OCI-LY7 (cell line): Measurements from ENCODE around the gene SCYL2. TPM values are rescaled to one million over a fixed set of nuclear protein-coding genes. Genes with fewer than 3 reads are reported as not detected.

Source experiments
- BruUV-seq: library from RNA; stranded (reverse); fragments of 400-500 nt; replicated peaks from 2 replicates; lab custom pipeline; 2021; lab: Mats Ljungman, UMichigan
- CTCF ChIA-PET: fragments of 300-600 bp; sonication (Branson Sonifier 250); formaldehyde crosslinking; loops from one replicate; lab custom pipeline; 2022; ENCODE audit warnings: antibody characterized with exemption; ENCODE audit not compliant: unreplicated experiment; lab: Charles Lee
- POLR2A ChIA-PET: fragments of 300-600 bp; sonication (Branson Sonifier 250); formaldehyde crosslinking; loops from one replicate; lab custom pipeline; 2022; ENCODE audit warnings: antibody characterized with exemption; lab: Charles Lee
- DNase-seq: peaks from one replicate; pipeline ENCODE4 v3.0.0-alpha.2; 2015; ENCODE audit warnings: low spot score
- H2AFZ ChIP-seq: fragments of 200-600 bp; sonication (generic), shearing (Covaris generic); 2 replicates; pipeline ENCODE4 v1.6.1; 2014; ENCODE audit warnings: mild to moderate bottlenecking, antibody characterized with exemption, low read length, moderate library complexity
- H3K27ac ChIP-seq: fragments of 200-600 bp; sonication (generic); 2 replicates; pipeline ENCODE4 v1.5.1; 2014; ENCODE audit warnings: mixed run types, low read depth, mild to moderate bottlenecking, moderate library complexity, low read length, inconsistent platforms; ENCODE audit not compliant: poor library complexity, severe bottlenecking
- H3K36me3 ChIP-seq: fragments of 200-600 bp; sonication (generic); 2 replicates; pipeline ENCODE4 v1.6.1; 2014; ENCODE audit warnings: mild to moderate bottlenecking, antibody characterized with exemption, low read length, moderate library complexity, mixed read lengths; ENCODE audit not compliant: insufficient read depth
- H3K4me1 ChIP-seq: fragments of 200-600 bp; sonication (generic); 2 replicates; pipeline ENCODE4 v1.5.1; 2014; ENCODE audit warnings: mild to moderate bottlenecking, low read length; ENCODE audit not compliant: insufficient read depth, poor library complexity, severe bottlenecking
- H3K4me2 ChIP-seq: fragments of 200-600 bp; sonication (generic); 2 replicates; pipeline ENCODE4 v1.6.1; 2014; ENCODE audit warnings: mild to moderate bottlenecking, low read length
- H3K4me3 ChIP-seq: fragments of 200-600 bp; sonication (generic); 2 replicates; pipeline ENCODE4 v1.5.1; 2014; ENCODE audit warnings: mild to moderate bottlenecking, low read depth, low read length; ENCODE audit not compliant: poor library complexity, severe bottlenecking
- H3K79me2 ChIP-seq: fragments of 200-600 bp; sonication (generic); 2 replicates; pipeline ENCODE4 v1.6.1; 2016; ENCODE audit warnings: low read depth, mild to moderate bottlenecking, low read length, moderate library complexity, mixed read lengths; ENCODE audit not compliant: insufficient read depth
- H3K9me2 ChIP-seq: fragments of 200-600 bp; sonication (generic); 2 replicates; pipeline ENCODE4 v1.6.1; 2016; ENCODE audit warnings: mild to moderate bottlenecking, low read length, mixed read lengths; ENCODE audit not compliant: insufficient read depth
- H3K9me3 ChIP-seq: fragments of 200-600 bp; sonication (generic); 2 replicates; pipeline ENCODE4 v1.6.1; 2014; ENCODE audit warnings: mild to moderate bottlenecking, mixed run types, low read length, mixed read lengths
- H4K20me1 ChIP-seq: fragments of 200-600 bp; sonication (generic); 2 replicates; pipeline ENCODE4 v1.6.1; 2014; ENCODE audit warnings: mild to moderate bottlenecking, antibody characterized with exemption, low read length, moderate library complexity, mixed read lengths; ENCODE audit not compliant: insufficient read depth
- EZH2phosphoT487 ChIP-seq: fragments of 200-600 bp; sonication (generic); IDR thresholded peaks from 2 replicates; pipeline ENCODE4 v1.6.1; 2018; ENCODE audit warnings: low read depth, borderline replicate concordance, mild to moderate bottlenecking, mixed run types, antibody characterized with exemption, low read length, moderate library complexity, mixed read lengths
- intact Hi-C: fragments of 100-400 bp; cut with micrococcal nuclease; formaldehyde crosslinking; loops from one replicate; pipeline ENCODE4 v1.10.0; 2022; ENCODE audit not compliant: unreplicated experiment
- total RNA-seq, 2 experiments: library from RNA; depleted of rRNA in 1 of 2; stranded (reverse); fragments of >200 nt in 1 of 2; shearing (Covaris generic) in 1 of 2; gene quantifications; 2 replicates each; pipeline ENCODE4 v1.2.3, GENCODE V29; 2014 to 2022
- TF ChIP-seq, protein P1 (sequence below): fragments of 200-600 bp; sonication (generic); conservative IDR thresholded peaks from 2 replicates; pipeline ENCODE4 v1.5.1; 2014; ENCODE audit warnings: mild to moderate bottlenecking, antibody characterized with exemption, low read length, moderate library complexity, mixed read lengths

SCYL2 gene
- total RNA-seq, 2 experiments from 2014 or later: 13.9 to 30.7 TPM

DNA sequence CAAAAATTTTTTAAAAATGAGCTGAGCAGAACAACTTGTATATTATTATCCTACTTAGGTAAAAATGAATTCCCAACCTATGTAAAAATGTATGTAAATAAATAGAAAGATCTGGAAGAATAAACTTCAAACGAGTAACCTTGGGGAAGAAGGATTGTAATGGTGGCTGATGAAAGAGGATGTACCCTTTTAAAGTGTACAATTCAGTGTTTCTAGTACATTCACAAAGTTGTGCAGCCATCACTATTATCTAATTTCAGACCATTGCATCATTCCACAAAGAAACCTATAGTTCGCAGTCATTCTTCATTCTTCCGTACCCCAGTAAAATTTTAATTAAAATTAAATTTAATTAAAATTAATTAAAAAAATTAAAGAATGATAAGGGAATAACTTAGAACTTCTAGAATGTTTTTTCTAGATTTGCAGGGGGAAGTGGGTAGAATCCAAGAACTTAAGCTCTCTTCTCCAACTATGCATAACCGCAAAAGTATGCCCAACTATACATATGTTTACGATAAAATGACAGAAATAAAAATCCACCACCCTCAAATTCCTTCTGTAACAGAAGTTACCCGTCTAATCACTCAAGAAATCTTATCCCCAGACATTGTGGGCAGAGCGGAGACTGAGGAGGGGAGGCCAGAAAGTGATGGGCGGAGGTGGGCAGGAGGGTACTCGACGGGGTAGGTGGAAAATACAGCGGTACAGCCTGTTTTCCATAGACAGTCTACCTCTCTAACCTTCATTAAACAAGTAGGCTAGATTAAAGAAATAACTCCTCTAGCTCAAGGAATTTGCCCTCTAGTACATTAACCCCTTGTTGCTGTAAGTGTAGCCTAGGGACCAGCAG, 1.0 kb upstream of the SCYL2 start:
- Histone ChIP-seq H3K9me3 (no peaks in the 10 kb centered on the region), H3K4me1 (peaks cover 23% of the 10 kb centered on the region), H3K4me3 (peak overlapping the region; percentile 93), H4K20me1 (peaks cover 5% of the 10 kb centered on the region), H3K79me2 (peaks cover 24% of the 10 kb centered on the region), H2AFZ (peak overlapping the region; percentile 73), H3K4me2 (peak overlapping the region; percentile 81), H3K27ac (peak overlapping the region; percentile 45), H3K9me2 (no peaks in the 10 kb centered on the region), H3K36me3 (no peaks in the 10 kb centered on the region)
- POLR2A ChIA-PET: interaction anchor here (0.5 to 1.2 kb wide), 4 partner anchors 10 to 1156 kb away, joined by 3 to 9 read pairs (median 6); no protein-coding TSS in a partner anchor
- TSS peak; percentile 78 for BruUV-seq
- DNase-seq: no peak
- TF ChIP-seq EZH2phosphoT487: no peak
- TF ChIP-seq, protein P1, sequence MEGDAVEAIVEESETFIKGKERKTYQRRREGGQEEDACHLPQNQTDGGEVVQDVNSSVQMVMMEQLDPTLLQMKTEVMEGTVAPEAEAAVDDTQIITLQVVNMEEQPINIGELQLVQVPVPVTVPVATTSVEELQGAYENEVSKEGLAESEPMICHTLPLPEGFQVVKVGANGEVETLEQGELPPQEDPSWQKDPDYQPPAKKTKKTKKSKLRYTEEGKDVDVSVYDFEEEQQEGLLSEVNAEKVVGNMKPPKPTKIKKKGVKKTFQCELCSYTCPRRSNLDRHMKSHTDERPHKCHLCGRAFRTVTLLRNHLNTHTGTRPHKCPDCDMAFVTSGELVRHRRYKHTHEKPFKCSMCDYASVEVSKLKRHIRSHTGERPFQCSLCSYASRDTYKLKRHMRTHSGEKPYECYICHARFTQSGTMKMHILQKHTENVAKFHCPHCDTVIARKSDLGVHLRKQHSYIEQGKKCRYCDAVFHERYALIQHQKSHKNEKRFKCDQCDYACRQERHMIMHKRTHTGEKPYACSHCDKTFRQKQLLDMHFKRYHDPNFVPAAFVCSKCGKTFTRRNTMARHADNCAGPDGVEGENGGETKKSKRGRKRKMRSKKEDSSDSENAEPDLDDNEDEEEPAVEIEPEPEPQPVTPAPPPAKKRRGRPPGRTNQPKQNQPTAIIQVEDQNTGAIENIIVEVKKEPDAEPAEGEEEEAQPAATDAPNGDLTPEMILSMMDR: no peak
- intact Hi-C loops: loop anchor here (2.0 to 5.0 kb wide), 2 partner anchors 64 to 123 kb away; partner anchors contain the start of genes ACTR6 and BLTP3B
- CTCF ChIA-PET: no interaction called here

DNA sequence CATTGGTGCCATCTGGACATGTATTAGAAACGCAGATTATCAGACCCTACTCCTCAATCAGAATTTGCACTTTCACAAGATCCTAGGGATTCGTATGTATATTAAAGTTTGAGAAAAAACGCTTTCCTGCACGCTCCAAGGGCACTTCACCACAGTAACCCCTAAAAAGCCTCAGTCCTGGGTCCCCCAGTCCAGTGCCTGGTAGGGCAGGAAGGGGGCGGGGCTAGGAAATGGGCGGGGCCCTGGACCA, 467 bp upstream of the SCYL2 start:
- intact Hi-C loops: loop anchor here (2.0 to 5.0 kb wide), 2 partner anchors 64 to 124 kb away; partner anchors contain the start of genes ACTR6 and BLTP3B
- Histone ChIP-seq H3K4me2 (peak overlapping the region; percentile 81), H3K27ac (peak overlapping the region; percentile 45), H2AFZ (peak overlapping the region; percentile 73), H3K9me3 (no peaks in the 10 kb centered on the region), H3K36me3 (no peaks in the 10 kb centered on the region), H3K4me1 (peaks cover 23% of the 10 kb centered on the region), H3K9me2 (no peaks in the 10 kb centered on the region), H4K20me1 (peaks cover 5% of the 10 kb centered on the region), H3K79me2 (peaks cover 29% of the 10 kb centered on the region), H3K4me3 (peak overlapping the region; percentile 93)
- DNase-seq: no peak
- no TSS peak for BruUV-seq
- ChIA-PET CTCF (no interaction called here), POLR2A (interaction anchor here (0.8 to 2.5 kb wide), 6 partner anchors 10 to 148 kb away, joined by 3 to 12 read pairs (median 4); partner anchors contain the start of gene ACTR6)
- TF ChIP-seq, protein P1: no peak
- no peak for TF ChIP-seq EZH2phosphoT487
